Measurements from ENCODE around the gene ISLR. TPM values are rescaled to one million over a fixed set of nuclear protein-coding genes. Genes with fewer than 3 reads are reported as not detected.

ISLR gene
- total and polyA plus RNA-seq, 9 of the 15 experiments (the other 6 are each of a cell fraction or from before 2014, with no cell fraction given): not detected

DNA sequence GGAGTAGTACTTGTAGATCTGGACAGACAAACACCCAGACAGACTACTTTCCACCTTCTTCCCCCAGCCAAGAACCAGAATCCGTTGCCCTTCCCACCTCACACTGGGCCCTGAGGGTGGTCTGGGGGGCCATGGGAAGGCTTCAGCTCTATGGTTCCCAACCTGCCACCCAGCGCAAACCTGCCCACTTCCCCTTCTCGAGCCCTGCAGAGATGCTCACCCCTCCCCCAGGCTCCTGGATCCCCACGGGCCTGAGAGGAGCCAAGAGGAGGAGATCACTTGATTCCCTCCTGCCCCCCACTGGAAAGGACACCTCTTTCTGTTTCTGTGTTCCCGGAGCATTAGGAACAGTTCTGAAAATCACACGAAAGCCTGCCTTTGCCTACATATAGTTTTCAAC, 20.4 kb downstream of the ISLR start:
- intact Hi-C loops (cut with micrococcal nuclease): no loop called here
- H3K27me3 ChIP-seq (ENCODE audit: control insufficient read depth in 2 of 2, insufficient read depth in 2 of 2, low read length in 2 of 2): peaks cover 0 to 64% of the 10 kb centered on the region in 2 experiments; a peak in 3 of 5 replicates
- H3K9me3 ChIP-seq (replicated peaks; ENCODE audit: control insufficient read depth, insufficient read depth, low read depth, low read length): no peaks in the 10 kb centered on the region
- H3K79me2 ChIP-seq (ENCODE audit: control insufficient read depth, insufficient read depth, low read length): no peaks in the 10 kb centered on the region
- in situ Hi-C loops (cut with MboI): no loop called here
- CTCF ChIA-PET (ENCODE audit: low intra/inter-chr PET ratio): no interaction called here
- no peak overlapping the region for H3K9ac ChIP-seq (ENCODE audit: insufficient read depth in 1 of 2, low read depth in 2 of 2, low read length in 2 of 2)
- H3K4me2 ChIP-seq (ENCODE audit: insufficient read depth, low read length): no peak overlapping the region
- no peak overlapping the region for H2AFZ ChIP-seq (ENCODE audit: low read depth, low read length)
- POLR2A ChIA-PET: no interaction called here
- no peak overlapping the region for H3K4me3 ChIP-seq
- H3K4me1 ChIP-seq (replicated peaks in 1 of 2; ENCODE audit: control insufficient read depth in 2 of 2, insufficient read depth in 2 of 2, low read length in 2 of 2): no peaks in the 10 kb centered on the region
- BruUV-seq (replicated peaks): no TSS peak
- no peak overlapping the region for H3K27ac ChIP-seq (ENCODE audit: extremely low read depth, low read depth, low read length)
- FAIRE-seq (no peak), ATAC-seq (no peak), DNase-seq (ENCODE audit: extremely low read depth in 1 of 4, low spot score in 3 of 4) (no peak)
- H4K20me1 ChIP-seq (replicated peaks; ENCODE audit: control insufficient read depth, insufficient read depth, low read length): 0 out of 2 replicates have a peak, but pooled peaks cover 15% of the 10 kb centered on the region
- H3K36me3 ChIP-seq (ENCODE audit: control insufficient read depth, insufficient read depth, low read length): no peaks in the 10 kb centered on the region
- 3% methylated on average over 6 of the region's 6 CpGs for WGBS (ENCODE audit: insufficient coverage, low coverage, missing lambda C conversion rate)
- H3K9me1 ChIP-seq (ENCODE audit: control insufficient read depth, insufficient read depth, low read length): no peaks in the 10 kb centered on the region
- no peak for TF ChIP-seq BCOR (IDR thresholded peaks at IDR 0.05)

DNA sequence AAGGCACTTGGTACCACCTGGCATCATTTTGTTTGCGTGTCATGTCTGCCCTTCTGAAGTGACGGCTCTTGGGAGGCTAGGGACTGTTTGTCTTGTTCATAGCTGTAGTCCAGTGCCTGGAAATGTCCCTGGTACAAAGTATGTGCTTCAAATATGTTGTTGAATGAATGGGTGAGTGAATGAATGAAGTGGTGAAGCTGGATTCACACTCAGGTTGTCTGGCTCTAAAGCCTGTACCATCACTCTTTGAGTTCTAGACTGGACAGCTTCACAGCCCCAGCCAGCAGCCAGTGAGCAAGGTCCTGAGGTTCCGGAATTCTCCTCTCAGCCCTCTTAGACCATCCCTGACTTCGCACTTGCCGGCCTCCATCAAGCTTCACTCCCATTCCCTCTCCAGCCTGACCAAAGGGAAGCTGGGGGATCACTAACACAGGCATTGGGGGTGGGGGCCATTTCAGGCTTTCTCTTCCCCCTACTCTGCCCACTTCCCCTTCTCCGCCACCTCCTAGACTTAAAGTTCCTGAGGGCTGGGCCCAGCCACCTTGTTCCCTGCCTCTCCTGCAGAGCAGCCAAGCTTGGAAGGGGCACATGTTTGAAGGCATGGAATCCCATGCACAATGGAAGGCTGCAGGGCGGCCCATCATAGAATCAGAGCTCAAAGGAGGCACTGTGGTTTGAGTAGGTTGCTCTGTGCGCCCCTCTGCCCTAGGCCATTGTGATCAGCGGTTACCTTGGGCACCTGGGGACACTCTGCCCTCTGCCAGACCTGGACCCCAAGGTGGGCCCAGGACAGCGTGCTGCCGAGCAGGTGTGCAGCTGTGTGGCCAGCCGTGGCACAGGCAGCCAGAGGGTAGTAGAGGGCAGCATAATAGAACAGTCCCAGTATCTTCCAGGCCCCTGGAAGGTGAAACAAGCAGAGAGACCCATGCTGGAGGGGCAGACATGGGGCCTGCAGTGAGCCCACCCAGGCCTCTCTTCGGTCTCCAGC, 21.4 kb downstream of the ISLR start:
- Histone ChIP-seq H3K27ac (ENCODE audit: extremely low read depth, low read depth, low read length) (no peak overlapping the region), H3K4me1 (replicated peaks in 1 of 2; ENCODE audit: control insufficient read depth in 2 of 2, insufficient read depth in 2 of 2, low read length in 2 of 2) (no peaks in the 10 kb centered on the region)

More for the DNA sequence above, 21.4 kb downstream of the ISLR start:
- BruUV-seq (replicated peaks): no TSS peak
- 2% methylated on average over 13 of the region's 13 CpGs for WGBS (ENCODE audit: insufficient coverage, low coverage, missing lambda C conversion rate)
- FAIRE-seq: no peak
- Histone ChIP-seq H3K9me3 (replicated peaks; ENCODE audit: control insufficient read depth, insufficient read depth, low read depth, low read length) (no peaks in the 10 kb centered on the region), H3K4me2 (ENCODE audit: insufficient read depth, low read length) (no peak overlapping the region), H3K4me3 (no peak overlapping the region), H3K36me3 (ENCODE audit: control insufficient read depth, insufficient read depth, low read length) (no peaks in the 10 kb centered on the region), H3K79me2 (ENCODE audit: control insufficient read depth, insufficient read depth, low read length) (no peaks in the 10 kb centered on the region), H4K20me1 (replicated peaks; ENCODE audit: control insufficient read depth, insufficient read depth, low read length) (0 out of 2 replicates have a peak, but pooled peaks cover 15% of the 10 kb centered on the region), H3K27me3 (ENCODE audit: control insufficient read depth in 2 of 2, insufficient read depth in 2 of 2, low read length in 2 of 2) (peaks cover 0 to 68% of the 10 kb centered on the region in 2 experiments; a peak in 3 of 5 replicates), H3K9ac (ENCODE audit: insufficient read depth in 1 of 2, low read depth in 2 of 2, low read length in 2 of 2) (no peak overlapping the region), H2AFZ (ENCODE audit: low read depth, low read length) (no peak overlapping the region), H3K9me1 (ENCODE audit: control insufficient read depth, insufficient read depth, low read length) (no peaks in the 10 kb centered on the region)
- in situ Hi-C loops (cut with MboI): no loop called here
- ATAC-seq: no peak
- TF ChIP-seq BMI1 (IDR thresholded peaks at IDR 0.05; ENCODE audit: low read length) (no peak), ZNF24 (IDR thresholded peaks at IDR 0.05) (peak; percentile 62; the same call in 1 of the 2 replicates), CREBBP (IDR thresholded peaks at IDR 0.05; ENCODE audit: low read depth, low read length) (no peak)
- ChIA-PET POLR2A (interaction anchor here (0.6 kb wide), 2 partner anchors 10 to 11 kb away, joined by 3 read pairs; no protein-coding TSS in a partner anchor), CTCF (ENCODE audit: low intra/inter-chr PET ratio) (no interaction called here)
- DNase-seq (ENCODE audit: extremely low read depth in 1 of 4, low spot score in 3 of 4): no peak
- intact Hi-C loops (cut with micrococcal nuclease): no loop called here
